Fibroblast of lung (primary cell): ENCODE data around the gene PTGS1. TPM values are rescaled to one million over a fixed set of nuclear protein-coding genes. Genes with fewer than 3 reads are reported as not detected.
A peak's percentile ranks its signal among the peaks of the same experiment; 100 is the strongest.
"Not testable (repeated sequence)": the region's sequence is repeated elsewhere in the genome, so short reads cannot be mapped to it uniquely, and the experiment has no call there.

Experiments
- DNase-seq, 2 donors: peaks; one replicate each; pipeline versions ENCODE4 v3.0.0 to v3.0.0-alpha.2; 2010; ENCODE audit warnings: low read depth in 2 of 2
- H2AFZ ChIP-seq: 2 replicates; pipeline ENCODE4 v1.5.1; 2012; ENCODE audit warnings: low read length, control low read depth, inconsistent platforms
- H3K27ac ChIP-seq: 2 replicates; pipeline ENCODE4 v1.5.1; 2011; ENCODE audit warnings: low read length, control low read depth; ENCODE audit not compliant: insufficient read depth
- H3K27me3 ChIP-seq: 2 replicates; pipeline ENCODE4 v1.5.1; 2011; ENCODE audit warnings: mild to moderate bottlenecking, low read length; ENCODE audit not compliant: control insufficient read depth, insufficient read depth
- H3K36me3 ChIP-seq: 2 replicates; pipeline ENCODE4 v1.5.1; 2011; ENCODE audit warnings: low read length; ENCODE audit not compliant: control insufficient read depth, insufficient read depth
- H3K4me1 ChIP-seq: 2 replicates; pipeline ENCODE4 v1.5.1; 2011; ENCODE audit warnings: low read length; ENCODE audit not compliant: control insufficient read depth, insufficient read depth; ENCODE audit errors: extremely low read depth
- H3K4me2 ChIP-seq: 2 replicates; pipeline ENCODE4 v1.5.1; 2011; ENCODE audit warnings: low read length, control low read depth; ENCODE audit not compliant: insufficient read depth; ENCODE audit errors: extremely low read depth
- H3K4me3 ChIP-seq, 4 experiments: fragments of 200-600 bp in 1 of 4; sonication (generic) in 1 of 4; replicated peaks in 1 of 4; 2 replicates each; pipeline ENCODE4 v1.5.1; 2011 to 2016; ENCODE audit warnings: low read length in 4 of 4, low read depth in 3 of 4, mild to moderate bottlenecking in 3 of 4, control low read depth in 2 of 4, inconsistent platforms in 1 of 4, mixed read lengths in 1 of 4; ENCODE audit not compliant: insufficient read depth in 1 of 4; ENCODE audit errors: control extremely low read depth in 1 of 4
- H3K79me2 ChIP-seq: 2 replicates; pipeline ENCODE4 v1.5.1; 2012; ENCODE audit warnings: mild to moderate bottlenecking, low read length, inconsistent platforms; ENCODE audit not compliant: control insufficient read depth, insufficient read depth
- H3K9ac ChIP-seq: 2 replicates; pipeline ENCODE4 v1.5.1; 2011; ENCODE audit warnings: mild to moderate bottlenecking, low read length, control low read depth; ENCODE audit not compliant: insufficient read depth
- H3K9me3 ChIP-seq: 2 replicates; pipeline ENCODE4 v1.5.1; 2012; ENCODE audit warnings: low read depth, low read length; ENCODE audit not compliant: control insufficient read depth, insufficient read depth
- H4K20me1 ChIP-seq: 2 replicates; pipeline ENCODE4 v1.5.1; 2011; ENCODE audit warnings: low read length; ENCODE audit not compliant: control insufficient read depth, insufficient read depth; ENCODE audit errors: extremely low read depth
- EZH2 ChIP-seq: IDR thresholded peaks from 2 replicates; pipeline ENCODE4 v1.5.1; 2012; ENCODE audit warnings: low read length, control low read depth, mild to moderate bottlenecking; ENCODE audit errors: missing control alignments
- polyA plus RNA-seq, 2 donors: library from polyadenylated mRNA; depleted of rRNA in 1 of 2; stranded (reverse) in 1 of 2; unstranded in 1 of 2; fragments of >200 nt; gene quantifications; 2 replicates each; pipeline ENCODE4 v1.2.1, GENCODE V29; 2011 to 2012; ENCODE audit warnings: missing spikeins in 1 of 2
- total RNA-seq: library from RNA; depleted of rRNA; stranded (reverse); fragments of >200 nt; gene quantifications from 2 replicates; pipeline ENCODE4 v1.2.1, GENCODE V29; 2014
- TF ChIP-seq, protein P1 (sequence below), 2 donors: IDR thresholded peaks in 1 of 2; conservative IDR thresholded peaks in 1 of 2; 1 replicate in 1 of 2; 2 replicates in 1 of 2; pipeline ENCODE4 v1.5.1; 2011 to 2012; ENCODE audit warnings: low read length in 2 of 2, control low read depth in 1 of 2, inconsistent platforms in 1 of 2, low read depth in 1 of 2, mild to moderate bottlenecking in 1 of 2

The PTGS1 gene
- total and polyA plus RNA-seq, 2 donors (not counting 1 experiment from before 2014, with no cell fraction given): 13.4 to 86.5 TPM

DNA sequence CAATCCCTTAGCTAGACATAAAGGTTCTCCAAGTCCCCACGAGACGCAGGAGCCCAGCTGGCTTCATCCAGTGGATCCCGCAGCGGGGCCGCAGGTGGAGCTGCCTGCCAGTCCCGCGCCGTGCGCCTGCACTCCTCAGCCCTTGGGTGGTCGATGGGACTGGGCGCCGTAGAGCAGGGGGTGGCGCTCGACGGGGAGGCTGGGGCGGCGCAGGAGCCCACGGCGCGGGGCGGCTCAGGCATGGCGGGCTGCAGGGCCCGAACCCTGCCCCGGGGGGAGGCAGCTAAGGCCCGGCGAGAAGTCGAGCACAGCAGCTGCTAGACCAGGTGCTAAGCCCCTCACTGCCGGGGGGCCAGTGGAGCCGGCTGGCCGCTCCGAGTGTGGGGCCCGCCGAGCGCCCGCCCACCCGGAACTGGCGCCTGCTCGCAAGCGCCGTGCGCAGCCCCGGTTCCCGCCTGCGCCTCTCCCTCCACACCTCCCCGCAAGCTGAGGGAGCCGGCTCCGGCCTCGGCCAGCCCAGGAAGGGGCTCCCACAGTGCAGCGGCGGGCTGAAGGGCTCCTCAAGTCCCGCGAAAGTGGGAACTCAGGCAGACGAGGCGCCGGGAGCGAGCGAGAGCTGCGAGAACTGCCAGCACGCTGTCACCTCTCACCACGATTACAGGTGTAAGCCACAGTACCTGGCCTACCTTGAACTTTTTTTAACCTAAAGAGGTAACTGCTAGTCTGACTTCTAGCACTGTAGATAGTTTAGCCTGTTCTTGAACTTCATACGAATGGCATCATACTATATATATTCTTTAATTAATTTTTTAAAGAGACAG lies 35.5 kb downstream of the PTGS1 start:
- Histone ChIP-seq H4K20me1 (no peaks in the 10 kb centered on the region), H2AFZ (peak overlapping the region; percentile 19), H3K79me2 (no peaks in the 10 kb centered on the region), H3K4me3 (peak overlapping the region in 1 of 4 experiments; percentile 14), H3K9me3 (no peaks in the 10 kb centered on the region), H3K27ac (no peak overlapping the region), H3K9ac (no peak overlapping the region), H3K27me3 (no peaks in the 10 kb centered on the region), H3K4me1 (peaks cover 13% of the 10 kb centered on the region), H3K4me2 (peak overlapping the region; percentile 64), H3K36me3 (no peaks in the 10 kb centered on the region)
- no peak for DNase-seq
- TF ChIP-seq EZH2: no peak
- TF ChIP-seq, protein P1, sequence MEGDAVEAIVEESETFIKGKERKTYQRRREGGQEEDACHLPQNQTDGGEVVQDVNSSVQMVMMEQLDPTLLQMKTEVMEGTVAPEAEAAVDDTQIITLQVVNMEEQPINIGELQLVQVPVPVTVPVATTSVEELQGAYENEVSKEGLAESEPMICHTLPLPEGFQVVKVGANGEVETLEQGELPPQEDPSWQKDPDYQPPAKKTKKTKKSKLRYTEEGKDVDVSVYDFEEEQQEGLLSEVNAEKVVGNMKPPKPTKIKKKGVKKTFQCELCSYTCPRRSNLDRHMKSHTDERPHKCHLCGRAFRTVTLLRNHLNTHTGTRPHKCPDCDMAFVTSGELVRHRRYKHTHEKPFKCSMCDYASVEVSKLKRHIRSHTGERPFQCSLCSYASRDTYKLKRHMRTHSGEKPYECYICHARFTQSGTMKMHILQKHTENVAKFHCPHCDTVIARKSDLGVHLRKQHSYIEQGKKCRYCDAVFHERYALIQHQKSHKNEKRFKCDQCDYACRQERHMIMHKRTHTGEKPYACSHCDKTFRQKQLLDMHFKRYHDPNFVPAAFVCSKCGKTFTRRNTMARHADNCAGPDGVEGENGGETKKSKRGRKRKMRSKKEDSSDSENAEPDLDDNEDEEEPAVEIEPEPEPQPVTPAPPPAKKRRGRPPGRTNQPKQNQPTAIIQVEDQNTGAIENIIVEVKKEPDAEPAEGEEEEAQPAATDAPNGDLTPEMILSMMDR (conservative IDR thresholded peaks at IDR 0.05 in 1 of 2, IDR thresholded peaks at IDR 0.05 in 1 of 2; ENCODE audit: low read depth in 1 of 2, low read length in 2 of 2): no peak

DNA sequence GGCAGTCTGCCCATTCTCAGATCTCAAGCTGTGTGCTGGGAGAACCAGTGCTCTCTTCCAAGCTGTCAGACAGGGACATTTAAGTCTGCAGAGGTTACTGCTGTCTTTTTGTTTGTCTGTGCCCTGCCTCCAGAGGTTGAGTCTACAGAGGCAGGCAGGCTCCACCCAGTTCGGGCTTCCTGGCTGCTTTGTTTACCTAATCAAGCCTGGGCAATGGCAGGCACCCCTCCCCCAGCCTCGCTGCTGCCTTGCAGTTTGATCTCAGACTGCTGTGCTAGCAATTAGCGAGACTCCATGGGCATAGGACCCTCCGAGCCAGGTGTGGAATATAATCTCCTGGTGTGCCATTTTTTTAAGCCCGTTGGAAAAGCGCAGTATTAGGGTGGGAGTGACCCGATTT lies 43.3 kb downstream of the PTGS1 start:
- not testable (repeated sequence) for H3K9ac ChIP-seq, H3K4me3 ChIP-seq, H3K4me1 ChIP-seq, H3K4me2 ChIP-seq, H4K20me1 ChIP-seq, H3K79me2 ChIP-seq, H3K27ac ChIP-seq, H2AFZ ChIP-seq, H3K27me3 ChIP-seq, H3K9me3 ChIP-seq, DNase-seq, H3K36me3 ChIP-seq

DNA sequence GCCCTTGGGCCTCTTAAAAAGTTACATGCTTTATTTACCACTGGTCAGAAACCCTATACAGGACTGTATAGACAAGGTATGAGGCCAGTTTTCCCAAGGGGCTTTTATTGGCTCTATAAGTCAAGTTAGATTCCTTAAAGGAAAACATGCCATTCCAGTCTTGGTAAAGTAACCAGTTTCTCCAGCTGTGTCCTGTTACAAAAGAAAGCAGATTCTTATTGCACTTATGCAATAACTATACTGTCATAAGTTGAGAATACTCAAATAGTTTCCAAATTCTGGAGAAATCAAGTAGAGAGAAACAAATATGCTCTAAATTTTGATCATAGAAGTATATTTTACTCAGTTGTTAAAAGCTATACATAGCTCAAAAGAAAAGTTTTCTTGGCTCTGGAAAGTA lies 47.2 kb downstream of the PTGS1 start:
- no peak overlapping the region for H3K4me3 ChIP-seq
- TF ChIP-seq, protein P1 (conservative IDR thresholded peaks at IDR 0.05 in 1 of 2, IDR thresholded peaks at IDR 0.05 in 1 of 2; ENCODE audit: low read depth in 1 of 2, low read length in 2 of 2): no peak
- no peak for TF ChIP-seq EZH2
- H3K9me3 ChIP-seq: no peaks in the 10 kb centered on the region
- no peaks in the 10 kb centered on the region for H3K79me2 ChIP-seq
- no peaks in the 10 kb centered on the region for H3K36me3 ChIP-seq
- H3K9ac ChIP-seq: no peak overlapping the region
- no peak overlapping the region for H2AFZ ChIP-seq
- H4K20me1 ChIP-seq: no peaks in the 10 kb centered on the region
- no peak overlapping the region for H3K4me2 ChIP-seq
- no peaks in the 10 kb centered on the region for H3K27me3 ChIP-seq
- no peak overlapping the region for H3K27ac ChIP-seq
- H3K4me1 ChIP-seq: no peaks in the 10 kb centered on the region
- DNase-seq: peak in 1 of 2 donors; percentile 9
